Left lung (tissue), 10 donors: ENCODE results near the gene WNT10A. TPM values are rescaled to one million over a fixed set of nuclear protein-coding genes. Genes with fewer than 3 reads are reported as not detected.

Experiments used
- ATAC-seq: fragments of 200-7000 bp; cut with Tn5 transposase; one replicate; pipeline ENCODE4 v1.9.1; 2020; ENCODE audit warnings: moderate library complexity
- DNase-seq, 4 donors: peaks; one replicate each; pipeline ENCODE4 v3.0.0-alpha.2; 2013 to 2020
- H3K27ac ChIP-seq, 2 donors: fragments of 200-600 bp; sonication (generic) in 1 of 2; one replicate each; pipeline versions ENCODE4 v1.5.0 to v1.8.0; 2020 to 2021
- H3K27me3 ChIP-seq, 2 donors: fragments of 200-600 bp; sonication (generic) in 1 of 2; one replicate each; pipeline versions ENCODE4 v1.5.0 to v1.8.0; 2020 to 2021
- H3K36me3 ChIP-seq, 2 donors: fragments of 200-600 bp; sonication (generic) in 1 of 2; one replicate each; pipeline versions ENCODE4 v1.5.0 to v1.8.0; 2020 to 2021
- H3K4me1 ChIP-seq, 2 donors: fragments of 200-600 bp; one replicate each; pipeline ENCODE4 v1.8.0; 2021
- H3K4me3 ChIP-seq, 2 donors: fragments of 200-600 bp; sonication (generic) in 1 of 2; one replicate each; pipeline versions ENCODE4 v1.5.0 to v1.8.0; 2020 to 2021; ENCODE audit warnings: mild to moderate bottlenecking in 1 of 2
- H3K9me3 ChIP-seq, 2 donors: fragments of 200-600 bp; sonication (generic) in 1 of 2; one replicate each; pipeline versions ENCODE4 v1.5.0 to v1.8.0; 2020 to 2021
- intact Hi-C, 2 donors: fragments of 100-400 bp; cut with DNase I; formaldehyde crosslinking; loops; one replicate each; pipeline versions ENCODE4 v1.11.2 to v1.14.2; 2022
- polyA plus RNA-seq, 6 donors: library from polyadenylated mRNA; unstranded; fragments of 120-200 nt; gene quantifications; one replicate each; pipeline ENCODE4 v1.2.1, GENCODE V29; 2013; ENCODE audit not compliant: insufficient read length in 6 of 6
- total RNA-seq, 2 donors: library from RNA; stranded (reverse); fragmentation: NEBNext Ultra II Directional; extraction: Animal tissue kit (Norgen Biotek cat#: 25700); gene quantifications; one replicate each; pipeline ENCODE4 v1.2.1, GENCODE V29; 2021
- TF ChIP-seq, protein P1 (sequence below), 2 donors: fragments of 200-600 bp; sonication (generic) in 1 of 2; IDR thresholded peaks; one replicate each; pipeline versions ENCODE4 v1.5.0 to v1.8.0; 2021; ENCODE audit warnings: antibody characterized with exemption in 2 of 2
- donor health status: DM: no; HTN: yes; CAD: no.
- donor health status: DM: no; HTN: no; CAD: no.

Gene WNT10A
- total and polyA plus RNA-seq, 8 donors = 0.17 to 1.1 (median 0.38) TPM; not detected in 1

DNA sequence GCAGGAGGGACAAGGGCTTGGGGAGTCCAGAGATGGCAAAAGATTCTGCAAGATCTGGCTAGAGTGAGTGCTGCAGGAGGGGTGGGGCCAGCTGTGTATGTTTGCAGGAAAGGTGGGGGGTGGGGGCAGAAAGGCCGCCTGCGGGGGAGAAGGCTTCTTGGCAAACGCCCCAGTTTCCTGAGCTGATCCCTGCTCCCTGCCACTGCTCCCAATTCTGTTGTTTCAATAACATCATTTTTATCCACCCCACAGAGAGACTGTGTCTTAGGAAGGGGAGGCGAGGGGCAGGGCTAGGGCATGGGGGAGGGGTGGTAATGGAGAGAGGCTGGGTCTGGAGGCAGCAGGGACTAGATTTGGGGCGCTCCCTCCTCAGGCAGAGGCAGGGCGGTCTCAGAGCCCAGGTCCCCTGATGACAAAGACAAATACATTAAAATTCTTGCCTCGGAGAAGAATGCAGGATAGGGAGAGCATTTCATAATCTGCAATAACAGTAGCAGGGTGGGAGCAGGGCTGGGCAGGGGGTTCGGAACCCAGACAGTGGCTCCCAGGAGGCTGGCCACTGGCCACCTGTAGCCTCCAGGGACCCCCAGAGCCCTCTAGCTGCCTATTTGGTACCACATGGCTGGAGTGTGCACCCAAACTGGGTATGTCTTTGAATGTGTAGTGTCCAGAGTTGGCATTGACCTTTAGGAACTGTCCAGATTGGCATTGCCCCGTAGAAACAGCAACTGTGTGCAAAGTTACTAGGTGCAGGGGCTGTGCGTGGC is 23.1 kb upstream of the WNT10A start:
- Histone ChIP-seq H3K27me3 (peaks cover 60 to 99% of the 10 kb centered on the region in 2 donors), H3K4me3 (no peak overlapping the region), H3K9me3 (no peaks in the 10 kb centered on the region), H3K4me1 (peaks cover 9 to 20% of the 10 kb centered on the region in 2 donors), H3K36me3 (no peaks in the 10 kb centered on the region), H3K27ac (no peak overlapping the region)
- TF ChIP-seq, protein P1, sequence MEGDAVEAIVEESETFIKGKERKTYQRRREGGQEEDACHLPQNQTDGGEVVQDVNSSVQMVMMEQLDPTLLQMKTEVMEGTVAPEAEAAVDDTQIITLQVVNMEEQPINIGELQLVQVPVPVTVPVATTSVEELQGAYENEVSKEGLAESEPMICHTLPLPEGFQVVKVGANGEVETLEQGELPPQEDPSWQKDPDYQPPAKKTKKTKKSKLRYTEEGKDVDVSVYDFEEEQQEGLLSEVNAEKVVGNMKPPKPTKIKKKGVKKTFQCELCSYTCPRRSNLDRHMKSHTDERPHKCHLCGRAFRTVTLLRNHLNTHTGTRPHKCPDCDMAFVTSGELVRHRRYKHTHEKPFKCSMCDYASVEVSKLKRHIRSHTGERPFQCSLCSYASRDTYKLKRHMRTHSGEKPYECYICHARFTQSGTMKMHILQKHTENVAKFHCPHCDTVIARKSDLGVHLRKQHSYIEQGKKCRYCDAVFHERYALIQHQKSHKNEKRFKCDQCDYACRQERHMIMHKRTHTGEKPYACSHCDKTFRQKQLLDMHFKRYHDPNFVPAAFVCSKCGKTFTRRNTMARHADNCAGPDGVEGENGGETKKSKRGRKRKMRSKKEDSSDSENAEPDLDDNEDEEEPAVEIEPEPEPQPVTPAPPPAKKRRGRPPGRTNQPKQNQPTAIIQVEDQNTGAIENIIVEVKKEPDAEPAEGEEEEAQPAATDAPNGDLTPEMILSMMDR (IDR thresholded peaks at IDR 0.05) = no peak
- intact Hi-C loops = no loop called here
- DNase-seq = no peak
- ATAC-seq = no peak

DNA sequence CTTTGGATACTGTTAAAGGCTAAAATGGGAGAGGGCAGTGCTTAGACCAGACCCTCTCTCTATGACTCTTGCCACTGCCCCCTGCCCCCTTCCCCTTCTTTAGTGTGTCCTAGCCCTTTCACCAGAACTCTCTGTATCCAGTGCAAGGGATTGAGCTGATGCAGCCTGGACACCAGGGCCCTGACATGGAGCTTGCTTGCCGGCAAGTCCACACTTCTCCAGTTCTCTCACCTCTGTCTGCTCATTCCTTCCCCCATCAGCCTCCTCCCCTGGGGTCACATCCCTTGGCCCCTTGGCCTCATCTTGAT is 22.6 kb upstream of the WNT10A start:
- TF ChIP-seq, protein P1 (IDR thresholded peaks at IDR 0.05) = no peak
- H3K27me3 ChIP-seq = peaks cover 64 to 99% of the 10 kb centered on the region in 2 donors
- intact Hi-C loops = no loop called here

DNA sequence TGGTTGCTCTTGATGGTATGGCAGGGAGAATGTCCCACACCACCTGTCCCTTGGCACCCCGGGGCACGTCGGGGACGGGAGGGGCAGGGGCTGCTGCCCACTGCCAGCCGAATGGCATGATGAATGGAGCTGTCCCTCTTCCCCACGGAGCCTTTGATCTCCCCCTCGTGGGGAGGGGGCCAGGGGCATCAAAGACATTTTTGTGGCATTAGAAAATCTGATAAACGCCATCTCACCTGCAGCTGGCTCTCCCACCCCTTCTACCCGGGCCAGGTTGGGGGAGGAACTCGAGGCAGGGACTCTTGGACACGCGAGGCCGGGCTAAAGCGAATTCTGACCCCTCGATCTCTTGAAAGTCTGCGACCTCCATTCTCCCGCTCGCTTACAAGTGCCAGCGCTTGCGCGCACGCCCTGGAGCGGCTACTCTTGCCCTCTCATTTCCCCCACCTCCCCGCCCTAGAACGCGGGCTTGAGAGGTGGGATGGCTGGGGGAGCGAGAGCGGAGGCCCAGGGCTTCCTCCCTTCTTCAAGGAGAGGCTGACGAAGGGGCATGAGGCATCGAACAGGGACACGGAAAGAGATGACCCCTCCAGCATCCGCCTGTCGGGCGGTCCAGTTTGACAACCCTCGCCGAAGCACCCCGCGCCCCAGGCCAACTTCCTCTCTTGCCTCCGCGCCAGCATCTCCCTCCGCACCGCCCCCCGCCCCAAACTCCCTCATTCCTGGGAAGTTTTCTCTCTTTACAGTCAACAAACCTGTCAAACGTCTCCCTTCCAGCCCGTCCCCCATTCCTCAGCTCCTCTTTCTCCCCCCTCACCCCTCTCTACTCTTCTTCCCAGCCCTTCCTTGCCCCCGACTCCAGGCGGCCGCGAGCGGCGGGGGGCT is 21.7 kb upstream of the WNT10A start:
- peaks cover 9 to 20% of the 10 kb centered on the region in 2 donors for H3K4me1 ChIP-seq
- no peaks in the 10 kb centered on the region for H3K9me3 ChIP-seq
- intact Hi-C loops = no loop called here
- no peaks in the 10 kb centered on the region for H3K36me3 ChIP-seq
- ATAC-seq (no peak), DNase-seq (no peak)
- H3K4me3 ChIP-seq = peak overlapping the region in 1 of 2 donors; percentile 18
- TF ChIP-seq, protein P1 (IDR thresholded peaks at IDR 0.05) = no peak
- no peak overlapping the region for H3K27ac ChIP-seq
- peaks cover 59 to 99% of the 10 kb centered on the region in 2 donors for H3K27me3 ChIP-seq

More for the DNA sequence above, 22.6 kb upstream of the WNT10A start:
- Histone ChIP-seq H3K27ac (no peak overlapping the region), H3K4me1 (peaks cover 9 to 20% of the 10 kb centered on the region in 2 donors), H3K36me3 (no peaks in the 10 kb centered on the region), H3K4me3 (no peak overlapping the region), H3K9me3 (no peaks in the 10 kb centered on the region)
- no peak for ATAC-seq
- no peak for DNase-seq

DNA sequence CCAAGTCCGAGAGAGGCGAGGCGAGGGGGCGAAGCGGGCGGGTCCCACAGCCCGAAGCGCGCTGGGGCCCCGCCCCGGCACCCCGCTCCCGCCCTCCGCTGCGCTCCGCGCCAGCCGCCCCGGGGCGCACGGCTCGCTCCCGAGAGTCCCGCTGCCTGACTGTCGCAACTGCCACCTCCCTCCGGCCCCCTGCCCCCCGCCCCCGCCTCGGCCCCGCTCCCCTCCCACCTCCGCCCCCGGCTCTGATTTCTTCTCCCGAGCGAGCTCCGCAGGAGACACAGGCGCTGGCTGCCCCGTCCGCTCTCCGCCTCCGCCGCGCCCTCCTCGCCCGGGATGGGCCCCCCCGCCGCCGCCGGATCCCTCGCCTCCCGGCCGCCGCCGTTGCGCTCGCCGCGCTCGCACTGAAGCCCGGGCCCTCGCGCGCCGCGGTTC is 21.1 kb upstream of the WNT10A start, which contains the start of gene WNT6:
TSS of gene WNT6 (plus strand) at position 250 of the 432 bp plus-strand sequence. CDS start 233 bp downstream, outside the sequence.
- intact Hi-C loops = no loop called here
- H3K9me3 ChIP-seq = no peaks in the 10 kb centered on the region
- H3K4me1 ChIP-seq = peaks cover 9 to 20% of the 10 kb centered on the region in 2 donors
- H3K4me3 ChIP-seq = peak within 1 kb of the TSS in 1 of 2 donors; percentile 18
- DNase-seq (no peak), ATAC-seq (peak; percentile 30)
- H3K36me3 ChIP-seq = no peaks in the 10 kb centered on the region
- no peak within 1 kb of the TSS for H3K27ac ChIP-seq
- peaks cover 57 to 99% of the 10 kb centered on the region in 2 donors for H3K27me3 ChIP-seq
- TF ChIP-seq, protein P1 (IDR thresholded peaks at IDR 0.05) = no peak
